Measurements from ENCODE around the gene HLX.

DNA sequence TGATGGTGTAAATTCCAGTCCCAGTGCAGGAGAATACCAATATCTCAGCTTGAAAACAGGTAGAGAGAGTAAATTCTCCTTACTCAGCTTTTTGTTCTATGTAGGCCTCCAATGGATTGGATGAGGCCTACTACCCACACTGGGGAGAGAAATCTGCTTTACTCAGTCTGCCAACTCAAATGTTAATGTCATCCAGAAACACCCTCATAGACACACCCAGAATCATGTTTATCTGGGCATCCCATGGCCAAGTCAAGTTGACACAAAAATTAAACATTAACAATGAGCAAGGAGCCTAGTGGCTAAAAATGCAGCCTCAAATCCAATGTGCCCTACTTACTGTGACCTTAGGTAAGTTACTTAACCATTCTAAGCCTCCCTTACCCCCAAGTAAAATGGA, 6.9 kb upstream of the HLX start:
- TF ChIP-seq, protein P1, sequence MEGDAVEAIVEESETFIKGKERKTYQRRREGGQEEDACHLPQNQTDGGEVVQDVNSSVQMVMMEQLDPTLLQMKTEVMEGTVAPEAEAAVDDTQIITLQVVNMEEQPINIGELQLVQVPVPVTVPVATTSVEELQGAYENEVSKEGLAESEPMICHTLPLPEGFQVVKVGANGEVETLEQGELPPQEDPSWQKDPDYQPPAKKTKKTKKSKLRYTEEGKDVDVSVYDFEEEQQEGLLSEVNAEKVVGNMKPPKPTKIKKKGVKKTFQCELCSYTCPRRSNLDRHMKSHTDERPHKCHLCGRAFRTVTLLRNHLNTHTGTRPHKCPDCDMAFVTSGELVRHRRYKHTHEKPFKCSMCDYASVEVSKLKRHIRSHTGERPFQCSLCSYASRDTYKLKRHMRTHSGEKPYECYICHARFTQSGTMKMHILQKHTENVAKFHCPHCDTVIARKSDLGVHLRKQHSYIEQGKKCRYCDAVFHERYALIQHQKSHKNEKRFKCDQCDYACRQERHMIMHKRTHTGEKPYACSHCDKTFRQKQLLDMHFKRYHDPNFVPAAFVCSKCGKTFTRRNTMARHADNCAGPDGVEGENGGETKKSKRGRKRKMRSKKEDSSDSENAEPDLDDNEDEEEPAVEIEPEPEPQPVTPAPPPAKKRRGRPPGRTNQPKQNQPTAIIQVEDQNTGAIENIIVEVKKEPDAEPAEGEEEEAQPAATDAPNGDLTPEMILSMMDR (IDR thresholded peaks at IDR 0.05), result no peak
- TF ChIP-seq EZH2 (IDR thresholded peaks at IDR 0.05) (no peak), EZH2phosphoT487 (IDR thresholded peaks at IDR 0.05) (no peak)

All from neural progenitor cell (in vitro differentiated cells).